Fibroblast of pulmonary artery (primary cell): ENCODE measurements around the gene VPREB3.

Experiments used
- DNase-seq: peaks from one replicate; pipeline ENCODE4 v3.0.0-alpha.2; 2010; ENCODE audit warnings: low read depth
- H3K4me3 ChIP-seq: replicated peaks from 2 replicates; pipeline ENCODE4 v1.5.1; 2011; ENCODE audit warnings: low read depth, mild to moderate bottlenecking, control low read depth, low read length, moderate library complexity
- TF ChIP-seq, protein P1 (sequence below): IDR thresholded peaks from 2 replicates; pipeline ENCODE4 v1.5.1; 2011; ENCODE audit warnings: mild to moderate bottlenecking, control low read depth, low read length, inconsistent platforms; ENCODE audit errors: missing control alignments

VPREB3 gene

GRCh38 chr22:23705358-23705757 is 48.9 kb downstream of the VPREB3 start:
- TF ChIP-seq, protein P1, sequence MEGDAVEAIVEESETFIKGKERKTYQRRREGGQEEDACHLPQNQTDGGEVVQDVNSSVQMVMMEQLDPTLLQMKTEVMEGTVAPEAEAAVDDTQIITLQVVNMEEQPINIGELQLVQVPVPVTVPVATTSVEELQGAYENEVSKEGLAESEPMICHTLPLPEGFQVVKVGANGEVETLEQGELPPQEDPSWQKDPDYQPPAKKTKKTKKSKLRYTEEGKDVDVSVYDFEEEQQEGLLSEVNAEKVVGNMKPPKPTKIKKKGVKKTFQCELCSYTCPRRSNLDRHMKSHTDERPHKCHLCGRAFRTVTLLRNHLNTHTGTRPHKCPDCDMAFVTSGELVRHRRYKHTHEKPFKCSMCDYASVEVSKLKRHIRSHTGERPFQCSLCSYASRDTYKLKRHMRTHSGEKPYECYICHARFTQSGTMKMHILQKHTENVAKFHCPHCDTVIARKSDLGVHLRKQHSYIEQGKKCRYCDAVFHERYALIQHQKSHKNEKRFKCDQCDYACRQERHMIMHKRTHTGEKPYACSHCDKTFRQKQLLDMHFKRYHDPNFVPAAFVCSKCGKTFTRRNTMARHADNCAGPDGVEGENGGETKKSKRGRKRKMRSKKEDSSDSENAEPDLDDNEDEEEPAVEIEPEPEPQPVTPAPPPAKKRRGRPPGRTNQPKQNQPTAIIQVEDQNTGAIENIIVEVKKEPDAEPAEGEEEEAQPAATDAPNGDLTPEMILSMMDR = no peak
- H3K4me3 ChIP-seq = no peak overlapping the region
- no peak for DNase-seq

DNA sequence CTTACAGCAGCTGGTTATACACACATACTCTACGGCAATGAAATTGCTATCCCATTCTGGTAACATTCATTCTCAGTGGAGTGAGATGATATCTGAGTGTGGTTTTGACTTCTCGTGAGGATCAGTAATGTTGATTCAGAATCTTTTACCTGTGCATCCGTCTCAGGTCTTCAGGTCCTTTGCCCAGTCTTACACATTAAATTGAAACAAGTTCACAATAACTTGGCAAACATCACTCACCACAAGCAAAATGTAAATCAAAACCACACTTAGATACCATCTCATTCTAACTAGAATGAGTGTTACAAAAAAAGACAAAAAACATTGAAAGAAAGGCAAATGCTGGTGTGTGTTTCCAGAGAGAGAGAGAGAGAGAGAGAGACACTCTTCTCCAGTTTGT is 49.4 kb downstream of the VPREB3 start:
- H3K4me3 ChIP-seq = no peak overlapping the region
- TF ChIP-seq, protein P1 = no peak
- DNase-seq = no peak

DNA sequence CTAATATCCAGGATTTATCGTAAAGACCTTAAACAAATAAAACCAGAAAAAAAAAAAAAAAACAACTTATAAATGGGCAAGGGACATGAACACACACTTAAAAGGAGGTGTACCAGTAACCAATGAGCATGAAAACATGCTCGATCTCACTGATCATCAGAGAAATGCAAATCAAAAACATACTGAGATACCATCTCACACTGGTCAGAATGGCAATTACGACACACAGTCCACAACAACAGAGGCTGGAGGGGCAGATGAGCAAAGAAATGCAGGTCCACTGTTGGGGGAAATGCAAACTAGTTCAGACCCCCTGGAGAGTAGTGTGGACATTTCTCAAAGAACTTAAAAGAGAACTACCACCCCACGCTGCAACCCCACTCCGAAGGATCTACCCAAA is 50.2 kb downstream of the VPREB3 start:
- no peak overlapping the region for H3K4me3 ChIP-seq
- TF ChIP-seq, protein P1 = no peak
- DNase-seq = no peak
